ENCODE measurements around the gene MRPL32.

The MRPL32 gene

GRCh38 chr7:42893346-42894240 lies 38.6 kb upstream of the MRPL32 start:
- Histone ChIP-seq H3K4me3 (ENCODE audit: low read depth, low read length) (no peak overlapping the region), H3K27me3 (replicated peaks) (no peaks in the 10 kb centered on the region), H3K27ac (no peak overlapping the region), H3K36me3 (replicated peaks) (no peaks in the 10 kb centered on the region)
- in situ Hi-C loops (cut with HindIII; ENCODE audit: low pct_ligation_motif_present, low sequenced_read_pairs), result no loop called here
- DNase-seq, result no peak
- TF ChIP-seq CTCF (IDR thresholded peaks at IDR 0.05; ENCODE audit: low read depth, low read length, missing control alignments), result no peak

- Histone ChIP-seq H3K4me3 (ENCODE audit: low read depth, low read length) (no peak overlapping the region), H3K27me3 (replicated peaks) (no peaks in the 10 kb centered on the region), H3K36me3 (replicated peaks) (no peaks in the 10 kb centered on the region), H3K27ac (no peak overlapping the region)
- in situ Hi-C loops (cut with HindIII; ENCODE audit: low pct_ligation_motif_present, low sequenced_read_pairs), result no loop called here
- TF ChIP-seq CTCF (IDR thresholded peaks at IDR 0.05; ENCODE audit: low read depth, low read length, missing control alignments), result no peak
- no peak for DNase-seq
Observed at GRCh38 chr7:42900842-42901241, 31.3 kb upstream of the MRPL32 start.

- DNase-seq, result no peak
- Histone ChIP-seq H3K27ac (no peak overlapping the region), H3K27me3 (replicated peaks) (no peaks in the 10 kb centered on the region), H3K4me3 (ENCODE audit: low read depth, low read length) (no peak overlapping the region), H3K36me3 (replicated peaks) (no peaks in the 10 kb centered on the region)
- in situ Hi-C loops (cut with HindIII; ENCODE audit: low pct_ligation_motif_present, low sequenced_read_pairs), result no loop called here
- no peak for TF ChIP-seq CTCF (IDR thresholded peaks at IDR 0.05; ENCODE audit: low read depth, low read length, missing control alignments)
Observed at GRCh38 chr7:42902331-42902730, 29.8 kb upstream of the MRPL32 start.

- in situ Hi-C loops (cut with HindIII; ENCODE audit: low pct_ligation_motif_present, low sequenced_read_pairs), result no loop called here
- no peaks in the 10 kb centered on the region for H3K36me3 ChIP-seq (replicated peaks)
Observed at GRCh38 chr7:42906181-42906580, 26.0 kb upstream of the MRPL32 start.

GRCh38 chr7:42907316-42907715 lies 24.9 kb upstream of the MRPL32 start:
- Histone ChIP-seq H3K27ac (no peak overlapping the region), H3K27me3 (replicated peaks) (no peaks in the 10 kb centered on the region), H3K36me3 (replicated peaks) (no peaks in the 10 kb centered on the region), H3K4me3 (ENCODE audit: low read depth, low read length) (no peak overlapping the region)
- DNase-seq, result no peak
- no peak for TF ChIP-seq CTCF (IDR thresholded peaks at IDR 0.05; ENCODE audit: low read depth, low read length, missing control alignments)
- in situ Hi-C loops (cut with HindIII; ENCODE audit: low pct_ligation_motif_present, low sequenced_read_pairs), result no loop called here

More at GRCh38 chr7:42906181-42906580, 26.0 kb upstream of the MRPL32 start:
- no peaks in the 10 kb centered on the region for H3K27me3 ChIP-seq (replicated peaks)
- H3K27ac ChIP-seq, result no peak overlapping the region
- H3K4me3 ChIP-seq (ENCODE audit: low read depth, low read length), result no peak overlapping the region
- no peak for TF ChIP-seq CTCF (IDR thresholded peaks at IDR 0.05; ENCODE audit: low read depth, low read length, missing control alignments)
- no peak for DNase-seq

Data from brain microvascular endothelial cell (primary cell).